Tibial nerve (tissue), 4 donors: ENCODE data around the gene PTPRE.

Experiments
- CTCF ChIP-seq, 5 experiments: fragments of 200-600 bp in 3 of 5; fragments of 450-650 bp in 2 of 5; sonication (generic) in 3 of 5; IDR thresholded peaks; one replicate each; pipeline ENCODE4 v1.5.1; 2016 to 2019; ENCODE audit warnings: antibody characterized with exemption in 5 of 5, mild to moderate bottlenecking in 3 of 5, moderate library complexity in 2 of 5
- EP300 ChIP-seq, 2 donors: sonication (generic); formaldehyde crosslinking; IDR thresholded peaks; one replicate each; pipeline ENCODE4 v1.6.1; 2017; ENCODE audit warnings: antibody characterized with exemption in 2 of 2, mild to moderate bottlenecking in 1 of 2
- POLR2A ChIP-seq, 2 donors: fragments of 450-650 bp; IDR thresholded peaks; one replicate each; pipeline ENCODE4 v1.6.1; 2017; ENCODE audit warnings: antibody characterized with exemption in 2 of 2, mild to moderate bottlenecking in 2 of 2, moderate library complexity in 2 of 2

GRCh38 chr10:128072941-128073645 is 166.2 kb downstream of the PTPRE start:
- no peak for TF ChIP-seq POLR2A (IDR thresholded peaks at IDR 0.05)
- no peak for TF ChIP-seq CTCF (IDR thresholded peaks at IDR 0.05)
- no peak for TF ChIP-seq EP300 (IDR thresholded peaks at IDR 0.05)
